Endothelial cell of umbilical vein (primary cell): ENCODE results near the gene LTBP1.

Source experiments
- POLR2A ChIP-seq: IDR thresholded peaks from 2 replicates; pipeline ENCODE4 v1.6.1; 2012; ENCODE audit warnings: low read depth, mild to moderate bottlenecking, control low read depth, low read length
- POLR2AphosphoS5 ChIP-seq: IDR thresholded peaks from 2 replicates; pipeline ENCODE4 v1.6.1; 2012; ENCODE audit warnings: low read depth, mild to moderate bottlenecking, control low read depth, low read length, moderate library complexity; ENCODE audit not compliant: insufficient read depth
- TF ChIP-seq, protein P1 (sequence below), 2 donors: IDR thresholded peaks; 1 replicate in 1 of 2; 2 replicates in 1 of 2; pipeline ENCODE4 v1.5.1; 2011; ENCODE audit warnings: low read length in 2 of 2, mild to moderate bottlenecking in 2 of 2, moderate library complexity in 2 of 2, control low read depth in 1 of 2, inconsistent platforms in 1 of 2, low read depth in 1 of 2; ENCODE audit not compliant: insufficient read depth in 1 of 2; ENCODE audit errors: extremely low read depth in 1 of 2

DNA sequence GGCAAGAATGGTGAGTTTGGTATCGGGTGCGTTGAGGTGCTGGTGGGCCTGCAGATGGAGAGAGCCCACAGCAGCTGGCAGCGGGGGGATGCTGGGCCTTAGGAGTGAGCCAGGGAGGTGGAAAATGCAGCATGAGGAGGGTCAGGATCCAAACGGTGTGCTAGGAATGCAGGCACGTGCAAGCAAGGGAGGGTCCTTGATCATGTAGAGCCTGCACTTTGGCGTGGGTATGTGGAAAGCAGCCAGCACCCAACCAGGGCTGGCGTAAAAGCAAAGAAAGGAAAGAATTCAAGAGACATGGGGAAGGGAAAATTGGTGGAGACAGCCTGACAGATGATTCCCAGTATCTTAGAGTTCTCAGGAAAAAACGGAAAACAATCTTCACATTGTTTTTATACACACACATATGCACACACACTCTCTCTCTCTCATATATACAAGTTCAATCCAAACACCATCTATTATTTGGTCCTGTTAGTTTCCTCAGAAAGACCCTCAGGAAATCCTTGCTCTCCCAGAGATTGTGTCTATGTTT is 46.3 kb downstream of the LTBP1 start:
- TF ChIP-seq, protein P1, sequence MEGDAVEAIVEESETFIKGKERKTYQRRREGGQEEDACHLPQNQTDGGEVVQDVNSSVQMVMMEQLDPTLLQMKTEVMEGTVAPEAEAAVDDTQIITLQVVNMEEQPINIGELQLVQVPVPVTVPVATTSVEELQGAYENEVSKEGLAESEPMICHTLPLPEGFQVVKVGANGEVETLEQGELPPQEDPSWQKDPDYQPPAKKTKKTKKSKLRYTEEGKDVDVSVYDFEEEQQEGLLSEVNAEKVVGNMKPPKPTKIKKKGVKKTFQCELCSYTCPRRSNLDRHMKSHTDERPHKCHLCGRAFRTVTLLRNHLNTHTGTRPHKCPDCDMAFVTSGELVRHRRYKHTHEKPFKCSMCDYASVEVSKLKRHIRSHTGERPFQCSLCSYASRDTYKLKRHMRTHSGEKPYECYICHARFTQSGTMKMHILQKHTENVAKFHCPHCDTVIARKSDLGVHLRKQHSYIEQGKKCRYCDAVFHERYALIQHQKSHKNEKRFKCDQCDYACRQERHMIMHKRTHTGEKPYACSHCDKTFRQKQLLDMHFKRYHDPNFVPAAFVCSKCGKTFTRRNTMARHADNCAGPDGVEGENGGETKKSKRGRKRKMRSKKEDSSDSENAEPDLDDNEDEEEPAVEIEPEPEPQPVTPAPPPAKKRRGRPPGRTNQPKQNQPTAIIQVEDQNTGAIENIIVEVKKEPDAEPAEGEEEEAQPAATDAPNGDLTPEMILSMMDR (IDR thresholded peaks at IDR 0.05; ENCODE audit: extremely low read depth in 1 of 2, insufficient read depth in 1 of 2, low read depth in 1 of 2, low read length in 2 of 2): no peak
- no peak for TF ChIP-seq POLR2AphosphoS5
- TF ChIP-seq POLR2A: no peak
